ENCODE results near the gene CCDC88C.

The CCDC88C gene

GRCh38 chr14:91303924-91304229, 113.7 kb downstream of the CCDC88C start:
- DNase-seq = no peak

GRCh38 chr14:91303091-91303923, 114.3 kb downstream of the CCDC88C start:
- peak; percentile 24 for DNase-seq

- no peak for DNase-seq
Measured at GRCh38 chr14:91302391-91302790, 115.2 kb downstream of the CCDC88C start.

- no peak for DNase-seq
Measured at GRCh38 chr14:91300957-91301356, 116.7 kb downstream of the CCDC88C start.

GRCh38 chr14:91300283-91300895, 117.2 kb downstream of the CCDC88C start:
- DNase-seq = no peak

- DNase-seq = no peak
Measured at GRCh38 chr14:91299121-91300115, 118.2 kb downstream of the CCDC88C start.

- DNase-seq = no peak
Measured at GRCh38 chr14:91298576-91298975, 119.0 kb downstream of the CCDC88C start.

GRCh38 chr14:91297081-91297711, 120.4 kb downstream of the CCDC88C start:
- no peak for DNase-seq

- no peak for DNase-seq
Measured at GRCh38 chr14:91295851-91296796, 121.5 kb downstream of the CCDC88C start.

GRCh38 chr14:91295276-91295845, 122.3 kb downstream of the CCDC88C start:
- DNase-seq = no peak

GRCh38 chr14:91294153-91294552, 123.5 kb downstream of the CCDC88C start:
- DNase-seq = no peak

GRCh38 chr14:91293281-91293680, 124.3 kb downstream of the CCDC88C start:
- DNase-seq = no peak

- no peak for DNase-seq
Measured at GRCh38 chr14:91292491-91292890, 125.1 kb downstream of the CCDC88C start.

GRCh38 chr14:91291786-91292405, 125.7 kb downstream of the CCDC88C start:
- DNase-seq = no peak

GRCh38 chr14:91290986-91291385, 126.6 kb downstream of the CCDC88C start:
- no peak for DNase-seq

- no peak for DNase-seq
Measured at GRCh38 chr14:91289464-91289863, 128.2 kb downstream of the CCDC88C start.

GRCh38 chr14:91288876-91289275, 128.7 kb downstream of the CCDC88C start:
- DNase-seq = no peak

- DNase-seq = peak; percentile 82
Measured at GRCh38 chr14:91286530-91286937, 131.1 kb downstream of the CCDC88C start.

- no peak for DNase-seq
Measured at GRCh38 chr14:91284791-91285548, 132.7 kb downstream of the CCDC88C start.

All from T-helper 9 cell (primary cell).